ENCODE data around the gene IL19.

Gene IL19

GRCh38 chr1:206745301-206745700 lies 25.3 kb upstream of the IL19 start:
- ChIA-PET POLR2A (ENCODE audit: low non-redundant PET) (no interaction called here), CTCF (interaction anchor here (0.6 to 0.7 kb wide), 5 partner anchors 11 to 298 kb away, joined by 3 to 9 read pairs (median 5); no protein-coding TSS in a partner anchor)
- no peak for DNase-seq (ENCODE audit: low spot score)
- no peak overlapping the region for H3K27ac ChIP-seq
- no peak for TF ChIP-seq CTCF (conservative IDR thresholded peaks at IDR 0.05; ENCODE audit: low read depth)

GRCh38 chr1:206748348-206749030 lies 22.1 kb upstream of the IL19 start:
- ChIA-PET CTCF (interaction anchor here (0.6 to 0.9 kb wide), 4 partner anchors 9 to 744 kb away, joined by 3 to 5 read pairs (median 3); no protein-coding TSS in a partner anchor), POLR2A (ENCODE audit: low non-redundant PET) (no interaction called here)
- H3K27ac ChIP-seq, result no peak overlapping the region
- no peak for TF ChIP-seq CTCF (conservative IDR thresholded peaks at IDR 0.05; ENCODE audit: low read depth)
- DNase-seq (ENCODE audit: low spot score), result no peak

- CTCF ChIA-PET, result interaction anchor here (0.9 kb wide), 1 partner anchor 17 kb away, joined by 5 read pairs; no protein-coding TSS in a partner anchor
- no peak for TF ChIP-seq CTCF (conservative IDR thresholded peaks at IDR 0.05; ENCODE audit: low read depth)
- POLR2A ChIA-PET (ENCODE audit: low non-redundant PET), result no interaction called here
- no peak overlapping the region for H3K27ac ChIP-seq
- DNase-seq (ENCODE audit: low spot score), result no peak
These were observed 18.7 kb upstream of the IL19 start for GRCh38 chr1:206751891-206752290.

- DNase-seq (ENCODE audit: low spot score), result no peak
- CTCF ChIA-PET, result interaction anchor here (0.9 kb wide), 1 partner anchor 45 kb away, joined by 3 read pairs; no protein-coding TSS in a partner anchor
- TF ChIP-seq CTCF (conservative IDR thresholded peaks at IDR 0.05; ENCODE audit: low read depth), result no peak
- H3K27ac ChIP-seq, result no peak overlapping the region
- POLR2A ChIA-PET (ENCODE audit: low non-redundant PET), result no interaction called here
These were observed 18.1 kb upstream of the IL19 start for GRCh38 chr1:206752481-206752880.

- ChIA-PET CTCF (interaction anchor here (0.6 to 0.9 kb wide), 4 partner anchors 23 to 208 kb away, joined by 3 read pairs; no protein-coding TSS in a partner anchor), POLR2A (ENCODE audit: low non-redundant PET) (no interaction called here)
- H3K27ac ChIP-seq, result no peak overlapping the region
- no peak for DNase-seq (ENCODE audit: low spot score)
- no peak for TF ChIP-seq CTCF (conservative IDR thresholded peaks at IDR 0.05; ENCODE audit: low read depth)
These were observed 17.4 kb upstream of the IL19 start for GRCh38 chr1:206753141-206753540.

GRCh38 chr1:206754011-206754410 lies 16.6 kb upstream of the IL19 start:
- DNase-seq (ENCODE audit: low spot score), result no peak
- ChIA-PET CTCF (interaction anchor here (0.6 kb wide), 1 partner anchor 24 kb away, joined by 3 read pairs; no protein-coding TSS in a partner anchor), POLR2A (ENCODE audit: low non-redundant PET) (no interaction called here)
- H3K27ac ChIP-seq, result no peak overlapping the region
- no peak for TF ChIP-seq CTCF (conservative IDR thresholded peaks at IDR 0.05; ENCODE audit: low read depth)

Data from RWPE1 (cell line).